Measurements from ENCODE around the gene ASXL2. TPM values are rescaled to one million over a fixed set of nuclear protein-coding genes. Genes with fewer than 3 reads are reported as not detected.

Gene ASXL2
- total RNA-seq, 1 experiment from 2014 or later, result 35.7 TPM

- ChIA-PET CTCF (interaction anchor here (1.2 to 1.3 kb wide), 2 partner anchors 95 to 151 kb away, joined by 3 to 5 read pairs; no protein-coding TSS in a partner anchor), POLR2A (no interaction called here)
- H3K4me3 ChIP-seq (ENCODE audit: low read depth, low read length), result no peak overlapping the region
- intact Hi-C loops (cut with micrococcal nuclease; ENCODE audit: unreplicated experiment), result no loop called here
- no peak overlapping the region for H3K27ac Mint-ChIP-seq (ENCODE audit: unreplicated experiment)
- no TSS peak for BruUV-seq (replicated peaks)
- no peaks in the 10 kb centered on the region for H3K36me3 ChIP-seq (ENCODE audit: control insufficient read depth, insufficient read depth, low read length)
- no peak for TF ChIP-seq CTCF (IDR thresholded peaks at IDR 0.05; ENCODE audit: insufficient read depth in 1 of 2, low read depth in 1 of 2, low read length in 1 of 2, severe bottlenecking in 1 of 2, unreplicated experiment in 1 of 2)
- no peaks in the 10 kb centered on the region for H3K27me3 Mint-ChIP-seq (ENCODE audit: insufficient read depth, unreplicated experiment)
- H3K4me3 Mint-ChIP-seq (ENCODE audit: unreplicated experiment), result no peak overlapping the region
- peaks cover 7% of the 10 kb centered on the region for H3K4me1 Mint-ChIP-seq (ENCODE audit: low read depth, unreplicated experiment)
- H3K9me3 Mint-ChIP-seq (ENCODE audit: unreplicated experiment), result no peaks in the 10 kb centered on the region
- peaks cover 14% of the 10 kb centered on the region for H3K4me1 ChIP-seq
- peaks cover 60% of the 10 kb centered on the region for H3K36me3 Mint-ChIP-seq (ENCODE audit: insufficient read depth, unreplicated experiment)
- no peaks in the 10 kb centered on the region for H3K9me3 ChIP-seq
- DNase-seq, result no peak
- no peaks in the 10 kb centered on the region for H3K27me3 ChIP-seq (replicated peaks; ENCODE audit: control insufficient read depth, insufficient read depth, low read length)
These were observed 119.9 kb downstream of the ASXL2 start for GRCh38 chr2:25758348-25758747.

- H3K4me1 ChIP-seq, result peaks cover 14% of the 10 kb centered on the region
- peak in 1 of 2 experiments; percentile 50 for DNase-seq
- Mint-ChIP-seq H3K27ac (ENCODE audit: unreplicated experiment) (peak overlapping the region; percentile 12), H3K27me3 (ENCODE audit: insufficient read depth, unreplicated experiment) (no peaks in the 10 kb centered on the region), H3K4me3 (ENCODE audit: unreplicated experiment) (no peak overlapping the region), H3K9me3 (ENCODE audit: unreplicated experiment) (no peaks in the 10 kb centered on the region), H3K4me1 (ENCODE audit: low read depth, unreplicated experiment) (peaks cover 7% of the 10 kb centered on the region), H3K36me3 (ENCODE audit: insufficient read depth, unreplicated experiment) (peaks cover 60% of the 10 kb centered on the region)
- ChIA-PET CTCF (interaction anchor here (0.6 to 1.3 kb wide), 3 partner anchors 65 to 151 kb away, joined by 3 to 7 read pairs (median 5); no protein-coding TSS in a partner anchor), POLR2A (no interaction called here)
- H3K4me3 ChIP-seq (ENCODE audit: low read depth, low read length), result no peak overlapping the region
- intact Hi-C loops (cut with micrococcal nuclease; ENCODE audit: unreplicated experiment), result no loop called here
- no peaks in the 10 kb centered on the region for H3K27me3 ChIP-seq (replicated peaks; ENCODE audit: control insufficient read depth, insufficient read depth, low read length)
- H3K36me3 ChIP-seq (ENCODE audit: control insufficient read depth, insufficient read depth, low read length), result no peaks in the 10 kb centered on the region
- TF ChIP-seq CTCF (IDR thresholded peaks at IDR 0.05; ENCODE audit: insufficient read depth in 1 of 2, low read depth in 1 of 2, low read length in 1 of 2, severe bottlenecking in 1 of 2, unreplicated experiment in 1 of 2), result no peak
- no peaks in the 10 kb centered on the region for H3K9me3 ChIP-seq
- BruUV-seq (replicated peaks), result no TSS peak
These were observed 120.4 kb downstream of the ASXL2 start for GRCh38 chr2:25757906-25758305.

- H3K27me3 Mint-ChIP-seq (ENCODE audit: insufficient read depth, unreplicated experiment), result no peaks in the 10 kb centered on the region
- Histone ChIP-seq H3K4me1 (peaks cover 14% of the 10 kb centered on the region), H3K36me3 (ENCODE audit: control insufficient read depth, insufficient read depth, low read length) (no peaks in the 10 kb centered on the region), H3K27me3 (replicated peaks; ENCODE audit: control insufficient read depth, insufficient read depth, low read length) (no peaks in the 10 kb centered on the region), H3K4me3 (ENCODE audit: low read depth, low read length) (no peak overlapping the region), H3K9me3 (no peaks in the 10 kb centered on the region)
- H3K4me3 Mint-ChIP-seq (ENCODE audit: unreplicated experiment), result no peak overlapping the region
- peaks cover 61% of the 10 kb centered on the region for H3K36me3 Mint-ChIP-seq (ENCODE audit: insufficient read depth, unreplicated experiment)
- ChIA-PET POLR2A (no interaction called here), CTCF (no interaction called here)
- H3K27ac Mint-ChIP-seq (ENCODE audit: unreplicated experiment), result no peak overlapping the region
- no peaks in the 10 kb centered on the region for H3K9me3 Mint-ChIP-seq (ENCODE audit: unreplicated experiment)
- no peak for TF ChIP-seq CTCF (IDR thresholded peaks at IDR 0.05; ENCODE audit: insufficient read depth in 1 of 2, low read depth in 1 of 2, low read length in 1 of 2, severe bottlenecking in 1 of 2, unreplicated experiment in 1 of 2)
- intact Hi-C loops (cut with micrococcal nuclease; ENCODE audit: unreplicated experiment), result no loop called here
- no peak for DNase-seq
- no TSS peak for BruUV-seq (replicated peaks)
- H3K4me1 Mint-ChIP-seq (ENCODE audit: low read depth, unreplicated experiment), result peaks cover 7% of the 10 kb centered on the region
These were observed 121.8 kb downstream of the ASXL2 start for GRCh38 chr2:25756536-25756935.
